ENCODE measurements around the gene SLC24A3.

DNA sequence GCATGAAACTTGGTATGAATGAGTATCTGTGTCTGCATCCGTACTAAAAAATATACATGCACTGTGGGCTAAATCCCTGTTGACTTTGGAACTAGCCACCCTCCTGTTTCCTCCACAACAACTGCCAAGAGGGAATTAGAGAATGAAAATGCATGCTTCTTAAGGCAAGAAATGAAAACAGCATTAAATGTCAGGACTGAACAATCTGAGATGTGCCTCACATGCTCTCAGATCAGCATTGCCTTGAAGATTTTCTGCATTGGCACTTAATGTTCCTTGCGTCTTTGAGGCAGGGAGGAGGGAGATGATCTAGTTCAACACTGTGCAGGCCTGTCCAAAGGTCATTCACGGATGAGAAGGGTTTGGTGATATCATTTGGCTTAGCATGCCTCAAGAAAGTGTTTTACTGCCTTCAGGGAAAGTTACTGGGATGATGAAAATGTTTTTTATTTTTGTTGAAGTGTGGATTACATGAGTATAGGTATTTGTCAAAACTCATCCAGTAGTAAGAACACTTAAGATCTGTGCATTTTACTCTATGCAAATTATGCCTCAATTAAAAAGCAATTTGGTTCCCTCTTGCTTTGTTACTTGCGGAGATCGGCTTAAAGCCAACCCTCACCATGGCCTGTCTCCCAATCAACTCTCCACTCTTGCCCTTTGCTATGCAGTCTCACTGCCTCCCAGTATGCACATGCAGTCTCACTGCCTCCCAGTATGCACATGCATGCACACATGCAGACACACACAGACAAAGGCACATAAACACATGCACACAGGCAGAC is 498.1 kb downstream of the SLC24A3 start:
- TF ChIP-seq POLR2AphosphoS5 (IDR thresholded peaks at IDR 0.05; ENCODE audit: borderline replicate concordance, low read depth, low read length) (no peak), EZH2 (IDR thresholded peaks at IDR 0.05) (no peak), FOXP2 (optimal IDR thresholded peaks at IDR 0.05; ENCODE audit: control extremely low read depth, extremely low read length, insufficient read depth) (no peak)
